Measurements from ENCODE around the gene DENND5A. TPM values are rescaled to one million over a fixed set of nuclear protein-coding genes. Genes with fewer than 3 reads are reported as not detected.
"Not testable (repeated sequence)": the region's sequence is repeated elsewhere in the genome, so short reads cannot be mapped to it uniquely, and the experiment has no call there.

DENND5A gene
- total RNA-seq, 2 experiments from 2014 or later: 40.6 to 44.3 TPM

DNA sequence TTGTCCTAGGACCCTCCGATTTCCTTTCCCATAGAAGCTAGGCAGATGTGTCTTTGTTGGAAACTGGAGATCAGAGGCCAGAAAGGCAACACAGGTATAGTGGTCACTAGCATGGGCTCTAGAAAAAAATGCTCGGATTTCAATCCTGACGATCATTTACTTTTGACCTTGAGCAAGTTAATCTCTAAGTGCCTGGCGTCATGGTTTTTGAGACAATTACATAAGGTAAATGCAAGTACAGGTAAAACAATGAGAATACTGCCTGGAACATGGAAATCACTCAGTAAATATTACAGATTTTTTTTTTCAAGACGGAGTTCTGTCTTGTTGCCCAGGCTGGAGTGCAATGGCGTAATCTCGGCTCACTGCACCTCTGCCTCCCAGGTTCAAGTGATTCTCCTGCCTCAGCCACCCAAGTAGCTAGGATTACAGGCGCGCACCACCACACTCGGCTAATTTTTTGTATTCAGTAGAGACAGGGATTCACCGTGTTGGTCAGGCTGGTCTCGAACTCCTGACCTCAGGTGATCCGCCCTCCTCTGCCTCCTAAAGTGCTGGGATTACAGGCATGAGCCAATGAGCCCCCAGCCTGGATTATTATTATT is 1.1 kb upstream of the DENND5A start:
- DNase-seq (no peak), ATAC-seq (no peak)
- POLR2A ChIA-PET: interaction anchor here (1.2 to 2.4 kb wide), 3 partner anchors 10 to 48 kb away, joined by 3 to 10 read pairs (median 3); partner anchors contain the start of gene TMEM41B
- CTCF ChIA-PET: interaction anchor here (0.9 kb wide), 1 partner anchor 15 kb away, joined by 3 read pairs; no protein-coding TSS in a partner anchor
- TF ChIP-seq, protein P1, sequence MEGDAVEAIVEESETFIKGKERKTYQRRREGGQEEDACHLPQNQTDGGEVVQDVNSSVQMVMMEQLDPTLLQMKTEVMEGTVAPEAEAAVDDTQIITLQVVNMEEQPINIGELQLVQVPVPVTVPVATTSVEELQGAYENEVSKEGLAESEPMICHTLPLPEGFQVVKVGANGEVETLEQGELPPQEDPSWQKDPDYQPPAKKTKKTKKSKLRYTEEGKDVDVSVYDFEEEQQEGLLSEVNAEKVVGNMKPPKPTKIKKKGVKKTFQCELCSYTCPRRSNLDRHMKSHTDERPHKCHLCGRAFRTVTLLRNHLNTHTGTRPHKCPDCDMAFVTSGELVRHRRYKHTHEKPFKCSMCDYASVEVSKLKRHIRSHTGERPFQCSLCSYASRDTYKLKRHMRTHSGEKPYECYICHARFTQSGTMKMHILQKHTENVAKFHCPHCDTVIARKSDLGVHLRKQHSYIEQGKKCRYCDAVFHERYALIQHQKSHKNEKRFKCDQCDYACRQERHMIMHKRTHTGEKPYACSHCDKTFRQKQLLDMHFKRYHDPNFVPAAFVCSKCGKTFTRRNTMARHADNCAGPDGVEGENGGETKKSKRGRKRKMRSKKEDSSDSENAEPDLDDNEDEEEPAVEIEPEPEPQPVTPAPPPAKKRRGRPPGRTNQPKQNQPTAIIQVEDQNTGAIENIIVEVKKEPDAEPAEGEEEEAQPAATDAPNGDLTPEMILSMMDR (IDR thresholded peaks at IDR 0.05): no peak
- H3K4me3 Mint-ChIP-seq: peak overlapping the region; percentile 90
- peaks cover 22% of the 10 kb centered on the region for H3K4me1 Mint-ChIP-seq (ENCODE audit: low read depth)
- H3K9me3 Mint-ChIP-seq: peaks cover 1% of the 10 kb centered on the region
- H3K27me3 Mint-ChIP-seq: peaks cover 3% of the 10 kb centered on the region
- peak overlapping the region; percentile 72 for H3K27ac Mint-ChIP-seq
- intact Hi-C loops (cut with micrococcal nuclease): loop anchor here (5.0 to 10.0 kb wide), 2 partner anchors 46 to 91 kb away; partner anchors contain the start of gene TMEM41B
- H3K36me3 Mint-ChIP-seq (ENCODE audit: low read depth): peaks cover 10% of the 10 kb centered on the region

DNA sequence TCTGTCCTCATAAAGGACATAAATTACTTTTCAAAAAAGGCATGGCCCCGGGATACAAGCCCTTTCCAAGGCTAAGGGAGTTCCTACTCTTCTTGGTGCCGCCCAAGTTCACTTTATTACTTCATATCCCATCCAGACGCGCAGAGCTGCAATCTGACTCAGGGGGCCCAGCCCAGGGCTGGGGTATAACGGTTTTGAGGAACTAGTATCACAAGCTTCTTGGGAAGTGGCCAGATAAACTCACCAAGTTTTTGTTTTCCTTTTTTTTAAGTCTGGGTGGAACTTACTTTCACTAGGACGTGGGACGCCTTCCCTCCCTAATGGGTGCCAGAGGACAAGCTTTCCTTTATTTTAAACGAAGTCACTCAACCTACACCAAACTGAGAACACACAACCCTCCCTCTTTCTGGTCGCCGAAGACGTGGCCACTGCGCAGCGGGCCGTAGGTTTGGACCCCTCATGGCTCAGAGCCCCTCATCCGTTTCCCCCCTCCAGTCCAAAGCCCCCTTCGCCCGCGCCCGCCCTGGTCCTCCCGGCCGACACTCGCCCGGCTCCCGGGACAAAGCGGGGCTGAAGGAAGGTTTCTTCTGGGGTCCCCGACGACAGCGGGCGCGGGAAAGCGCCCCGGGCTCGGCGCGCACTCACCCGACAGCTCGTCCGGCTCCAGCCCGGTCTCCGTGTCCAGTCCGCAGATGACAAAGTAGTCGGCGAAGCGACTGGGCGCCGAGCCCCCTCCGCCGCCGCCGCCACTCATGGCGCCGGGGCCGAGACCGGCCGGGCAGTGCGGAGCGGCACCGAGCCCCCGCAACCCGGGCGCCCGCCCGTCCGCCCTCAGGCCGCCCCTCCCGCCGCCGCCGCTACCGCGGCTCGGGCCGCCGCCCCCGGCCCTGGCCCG is 587 bp downstream of the DENND5A start:
- Mint-ChIP-seq H3K9me3 (peaks cover 1% of the 10 kb centered on the region), H3K4me1 (ENCODE audit: low read depth) (peaks cover 33% of the 10 kb centered on the region), H3K27ac (peak overlapping the region; percentile 98), H3K4me3 (peak overlapping the region; percentile 90), H3K27me3 (peaks cover 3% of the 10 kb centered on the region), H3K36me3 (ENCODE audit: low read depth) (peaks cover 10% of the 10 kb centered on the region)
- POLR2A ChIA-PET: interaction anchor here (0.6 to 2.4 kb wide), 16 partner anchors 9 to 227 kb away, joined by 3 to 10 read pairs (median 4); partner anchors contain the start of genes IPO7, TMEM41B and ZNF143
- TF ChIP-seq, protein P1 (IDR thresholded peaks at IDR 0.05): no peak
- CTCF ChIA-PET: interaction anchor here (0.7 to 1.4 kb wide), 4 partner anchors 9 to 67 kb away, joined by 3 to 4 read pairs (median 4); no protein-coding TSS in a partner anchor
- intact Hi-C loops (cut with micrococcal nuclease): loop anchor here (1.0 to 10.0 kb wide), 4 partner anchors 16 to 90 kb away; partner anchors contain the start of gene TMEM41B
- peak; percentile 71 for DNase-seq
- ATAC-seq: peak; percentile 59

DNA sequence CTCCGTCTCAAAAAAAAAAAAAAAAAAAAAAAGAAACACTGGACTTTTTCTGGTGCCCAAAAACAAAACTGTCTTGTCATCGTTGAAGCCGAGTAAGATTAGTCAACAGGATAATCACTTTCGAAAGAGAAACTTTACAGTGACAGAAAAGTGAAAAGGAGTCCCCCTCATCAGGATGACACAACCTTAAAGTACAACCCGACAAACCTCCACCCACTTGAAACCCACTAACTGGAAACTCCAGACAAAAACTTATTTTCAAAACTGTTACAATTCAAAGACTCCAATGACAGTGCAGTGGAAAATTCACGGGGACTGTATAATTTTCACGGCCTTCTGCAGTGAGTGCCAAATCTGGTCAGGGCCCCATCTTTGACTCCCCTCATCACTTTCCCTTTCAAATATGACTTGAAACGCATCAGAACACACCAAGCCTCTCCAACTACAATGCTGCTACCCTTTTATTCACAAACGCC is 1.3 kb downstream of the DENND5A start:
- peak overlapping the region; percentile 98 for H3K27ac Mint-ChIP-seq
- intact Hi-C loops (cut with micrococcal nuclease): loop anchor here (1.0 to 10.0 kb wide), 3 partner anchors 16 to 89 kb away; no protein-coding TSS in a partner anchor
- POLR2A ChIA-PET: interaction anchor here (0.6 to 2.4 kb wide), 14 partner anchors 9 to 227 kb away, joined by 3 to 10 read pairs (median 4); partner anchors contain the start of genes IPO7, TMEM41B and ZNF143
- H3K9me3 Mint-ChIP-seq: peaks cover 1% of the 10 kb centered on the region
- peak overlapping the region; percentile 90 for H3K4me3 Mint-ChIP-seq
- peaks cover 3% of the 10 kb centered on the region for H3K27me3 Mint-ChIP-seq
- DNase-seq (peak; percentile 74), ATAC-seq (peak; percentile 79)
- peaks cover 33% of the 10 kb centered on the region for H3K4me1 Mint-ChIP-seq (ENCODE audit: low read depth)
- CTCF ChIA-PET: interaction anchor here (1.1 to 1.4 kb wide), 3 partner anchors 10 to 67 kb away, joined by 3 to 4 read pairs (median 4); no protein-coding TSS in a partner anchor
- H3K36me3 Mint-ChIP-seq (ENCODE audit: low read depth): peaks cover 10% of the 10 kb centered on the region
- TF ChIP-seq, protein P1 (IDR thresholded peaks at IDR 0.05): no peak

DNA sequence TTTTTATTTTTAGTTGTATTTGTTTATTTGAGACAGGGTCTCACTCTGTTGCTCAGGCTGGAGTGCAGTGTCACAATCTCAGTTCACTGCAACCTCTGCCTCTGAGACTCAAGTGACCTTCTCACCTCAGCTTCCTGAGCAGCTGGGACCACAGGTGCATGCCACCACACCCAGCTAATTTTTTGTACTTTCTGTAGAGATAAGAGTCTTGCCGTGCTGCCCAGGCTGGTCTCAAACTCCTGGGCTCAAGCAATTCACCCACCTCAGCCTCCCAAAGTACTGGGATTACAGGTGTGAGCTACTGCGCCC is 4.4 kb downstream of the DENND5A start:
- POLR2A ChIA-PET: interaction anchor here (0.9 to 1.7 kb wide), 4 partner anchors 9 to 20 kb away, joined by 3 to 6 read pairs (median 4); no protein-coding TSS in a partner anchor
- not testable (repeated sequence) for ATAC-seq, H3K27me3 Mint-ChIP-seq, H3K4me3 Mint-ChIP-seq, H3K27ac Mint-ChIP-seq, H3K9me3 Mint-ChIP-seq
- DNase-seq: peak; percentile 32
- intact Hi-C loops (cut with micrococcal nuclease): loop anchor here (5.0 to 10.0 kb wide), 2 partner anchors 53 to 86 kb away; no protein-coding TSS in a partner anchor
- Mint-ChIP-seq H3K4me1 (ENCODE audit: low read depth) (peaks cover 43% of the 10 kb centered on the region), H3K36me3 (ENCODE audit: low read depth) (peaks cover 15% of the 10 kb centered on the region)
- CTCF ChIA-PET: interaction anchor here (1.1 to 1.6 kb wide), 3 partner anchors 11 to 20 kb away, joined by 4 read pairs; no protein-coding TSS in a partner anchor

Measured in activated CD8-positive, alpha-beta T cell treated with anti-CD3 and anti-CD28 coated beads for 36 hours (primary cell).